GM18498 (cell line): Measurements from ENCODE around the gene CRISP3.
"Not testable (repeated sequence)": the region's sequence is repeated elsewhere in the genome, so short reads cannot be mapped to it uniquely, and the experiment has no call there.

Experiments
- ATAC-seq: cut with Tn5 transposase; IDR thresholded peaks from one replicate; pipeline ENCODE4 v1.9.1; 2021; ENCODE audit warnings: mild to moderate bottlenecking, moderate library complexity; ENCODE audit not compliant: unreplicated experiment

The CRISP3 gene

DNA sequence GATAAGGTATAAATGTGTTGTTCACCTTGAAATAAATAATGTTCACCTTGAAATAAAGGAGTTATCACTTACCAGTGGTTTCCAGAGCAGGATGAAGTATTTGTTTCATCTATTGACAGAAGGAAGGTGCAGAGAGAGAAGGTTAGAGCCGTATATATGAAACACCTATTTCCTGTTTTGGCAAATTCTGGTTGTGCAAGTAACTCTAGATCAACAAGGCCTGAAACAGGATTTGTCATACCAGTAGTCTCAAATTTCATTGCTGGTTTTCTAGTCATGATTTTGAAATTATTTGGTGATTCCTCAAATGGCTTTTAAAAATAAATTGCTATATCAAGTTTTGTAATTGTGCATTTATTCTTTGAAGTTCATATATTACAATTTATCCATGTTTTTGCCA, at the start of gene CRISP3:
CRISP3 (minus strand) TSS at position 130 of the 400 bp plus-strand sequence; CDS start at position 109, 21 bp downstream.
- ATAC-seq = no peak

DNA sequence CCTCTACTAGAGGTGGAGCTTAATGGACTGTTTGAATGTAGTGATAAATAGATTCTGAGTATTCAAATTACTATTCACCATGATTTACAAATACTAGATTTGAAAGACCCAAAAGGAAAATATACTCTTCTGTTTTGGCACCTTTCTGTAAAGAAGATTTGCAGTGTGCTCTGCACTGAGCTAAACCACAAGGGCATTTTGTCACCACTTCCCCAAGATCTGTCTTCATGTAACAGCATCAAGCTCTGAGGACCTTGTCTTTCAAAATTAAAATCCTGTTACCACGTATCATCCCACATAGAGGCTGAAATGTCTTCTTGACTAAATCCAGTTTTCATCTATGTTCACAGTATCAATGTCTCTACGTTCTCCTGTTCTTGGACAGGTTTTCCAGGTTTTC, 46.2 kb upstream of the CRISP3 start:
- no peak for ATAC-seq

DNA sequence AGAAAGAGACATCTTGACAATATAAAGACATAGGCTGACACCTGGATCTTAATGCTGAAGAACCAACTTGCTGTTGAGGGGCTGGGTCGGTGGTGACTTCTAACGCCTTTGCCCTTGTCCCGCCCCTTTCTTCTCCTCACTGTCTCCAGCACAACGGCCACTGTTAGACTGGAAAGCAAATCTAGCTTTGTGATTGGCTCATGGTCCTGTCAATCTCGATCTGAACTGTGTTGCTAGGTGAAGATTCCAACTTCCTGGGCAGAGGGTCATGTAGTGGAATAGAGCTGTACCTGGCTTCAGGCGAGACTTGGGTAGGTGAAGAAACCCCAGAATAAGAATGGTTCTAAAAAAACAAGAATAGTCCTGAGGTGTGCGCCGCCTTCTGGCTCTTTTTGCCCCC, 43.0 kb upstream of the CRISP3 start, which contains the start of gene PGK2:
PGK2 (minus strand) TSS at position 110 of the 400 bp plus-strand sequence; CDS start at position 12, 98 bp downstream.
- ATAC-seq = no peak

DNA sequence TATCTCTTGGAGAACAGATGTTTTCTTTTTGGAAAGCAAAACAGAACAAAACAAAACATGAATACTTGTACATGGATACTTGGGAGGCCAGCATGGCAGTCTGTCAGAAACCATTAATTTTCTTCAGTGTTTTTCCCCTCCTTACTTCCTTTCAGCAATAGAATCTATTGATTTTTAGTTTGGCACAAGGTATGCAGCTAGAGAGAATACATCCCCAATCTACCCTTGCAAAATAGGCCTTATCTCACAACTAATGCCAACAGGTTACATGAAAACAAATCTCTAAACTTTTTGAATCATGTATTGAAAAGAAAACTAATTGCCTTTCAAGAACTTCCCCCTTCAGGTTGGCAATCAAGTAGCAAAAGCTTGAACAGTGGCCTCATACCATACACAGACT, 40.1 kb upstream of the CRISP3 start:
- no peak for ATAC-seq

GRCh38 chr6:49782725-49783124, 38.5 kb upstream of the CRISP3 start:
- no peak for ATAC-seq

DNA sequence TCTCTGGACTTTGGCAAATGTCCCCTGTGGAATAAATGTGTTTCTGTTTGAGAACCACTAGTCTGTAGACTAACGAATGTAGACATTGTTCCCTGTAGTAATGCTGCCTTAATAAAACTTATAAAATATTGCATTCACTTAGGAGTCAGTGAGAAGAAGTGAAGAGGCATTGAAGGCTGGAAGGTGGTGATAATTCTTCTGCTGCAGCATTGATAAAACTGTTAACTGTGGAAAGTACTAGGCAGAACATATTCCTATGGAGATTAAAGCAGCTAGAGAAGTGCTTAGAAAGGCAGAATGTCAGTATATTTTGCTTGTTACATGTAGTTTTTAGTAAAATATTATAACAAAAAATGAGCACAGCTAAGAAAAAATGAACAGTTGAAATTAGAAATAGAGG, 38.1 kb upstream of the CRISP3 start:
- no peak for ATAC-seq

DNA sequence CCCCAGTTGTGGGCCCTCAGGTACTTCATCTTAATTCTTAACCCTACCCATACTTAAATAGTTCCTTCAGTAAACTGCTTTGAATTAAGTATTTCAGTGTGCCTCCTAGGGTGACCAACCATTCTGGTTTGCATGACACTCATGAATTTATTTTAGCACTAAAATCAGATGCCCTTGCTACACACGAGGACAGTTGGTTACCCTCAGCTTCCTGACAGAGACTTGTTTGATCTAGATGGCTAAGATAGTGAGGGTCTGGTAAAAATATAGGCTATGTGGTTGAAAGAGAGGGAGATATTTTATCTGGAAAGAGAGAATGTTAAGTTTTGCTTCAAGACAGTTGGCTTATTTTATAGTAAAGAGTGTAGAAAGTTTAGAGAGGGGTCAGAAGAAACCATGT, 32.3 kb upstream of the CRISP3 start:
- no peak for ATAC-seq

GRCh38 chr6:49775043-49775442, 30.9 kb upstream of the CRISP3 start:
- ATAC-seq = no peak

- ATAC-seq = no peak
Observed at GRCh38 chr6:49772285-49772684, 28.1 kb upstream of the CRISP3 start.

GRCh38 chr6:49766762-49767161, 22.6 kb upstream of the CRISP3 start:
- ATAC-seq = no peak

GRCh38 chr6:49764571-49765236, 20.5 kb upstream of the CRISP3 start:
- no peak for ATAC-seq

DNA sequence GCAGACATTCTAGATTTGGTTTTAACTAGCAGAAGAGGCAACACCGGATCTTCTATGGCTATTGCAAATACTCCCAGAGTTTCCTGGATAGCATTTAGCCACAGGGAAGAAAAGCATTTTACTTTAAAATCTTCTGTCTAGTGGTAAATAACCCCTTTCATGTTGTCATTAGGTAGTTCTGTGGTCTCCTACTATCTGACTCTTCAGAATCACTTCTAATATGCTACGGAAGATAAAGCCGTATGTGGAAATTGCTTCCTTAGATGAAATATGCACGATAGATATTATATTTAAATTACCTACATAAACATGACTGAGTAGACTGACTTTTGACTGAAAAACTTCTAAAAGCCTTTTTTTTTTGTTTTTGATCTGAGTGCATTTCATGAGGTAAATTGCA, 759 bp downstream of the CRISP3 start:
- no peak for ATAC-seq

DNA sequence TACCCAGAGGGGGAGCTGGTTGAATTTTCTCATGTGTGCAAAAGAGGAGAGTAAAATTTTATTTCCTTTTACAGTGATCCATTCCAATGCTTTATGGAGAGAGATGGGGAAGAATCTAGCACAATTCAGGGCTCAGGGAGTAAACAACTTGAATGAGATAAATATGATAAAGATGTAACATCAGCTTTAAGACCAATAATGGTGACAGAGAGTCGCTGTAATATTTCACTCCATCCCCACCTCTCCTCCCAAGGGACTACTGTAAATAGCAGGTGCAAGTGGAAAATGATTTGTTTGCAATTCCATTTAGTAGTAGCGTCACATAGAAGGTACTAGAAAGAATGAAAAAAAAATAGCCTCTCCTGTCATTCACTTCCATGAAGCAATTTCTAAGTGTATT, 4.8 kb downstream of the CRISP3 start:
- no peak for ATAC-seq

GRCh38 chr6:49736017-49736508, 8.1 kb downstream of the CRISP3 start:
- ATAC-seq = no peak

DNA sequence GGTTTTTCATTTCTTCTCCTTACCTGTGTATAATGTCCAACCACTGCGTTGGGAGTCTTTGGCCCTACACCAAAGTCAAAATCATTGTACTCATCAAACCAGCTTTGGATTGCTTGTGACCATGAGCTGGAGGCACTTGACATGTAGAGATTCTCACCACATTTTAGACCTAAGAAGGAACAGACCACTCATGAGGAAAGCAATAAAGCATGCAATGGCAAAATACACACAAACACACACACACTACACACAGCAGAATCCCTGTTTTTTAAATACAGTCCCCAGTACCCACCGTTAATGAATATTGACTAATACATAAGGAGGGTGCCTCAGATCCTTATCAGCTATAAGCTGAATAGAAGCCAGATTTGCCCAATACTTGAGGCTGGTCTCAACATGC, 10.5 kb downstream of the CRISP3 start:
- ATAC-seq = no peak

DNA sequence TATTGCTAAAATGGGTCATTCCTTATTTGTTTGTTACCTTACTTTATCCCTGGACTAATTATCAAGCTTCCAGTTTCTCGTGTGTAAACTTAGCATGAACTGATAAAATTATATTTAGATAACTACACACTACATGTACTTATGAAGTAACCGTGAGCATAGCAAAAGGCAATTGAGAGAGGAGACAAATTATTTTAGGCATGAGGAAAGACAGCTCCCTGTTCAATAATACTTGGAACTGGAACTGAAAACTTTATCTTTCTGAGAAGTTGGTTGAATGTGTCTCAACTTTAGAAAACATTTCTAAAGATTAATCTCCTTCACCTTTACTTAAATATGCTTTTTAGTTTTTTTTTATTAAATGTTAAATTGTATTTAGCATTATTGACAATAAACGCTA, 11.4 kb downstream of the CRISP3 start:
- no peak for ATAC-seq

- ATAC-seq = no peak
Observed at GRCh38 chr6:49730251-49730650, 13.9 kb downstream of the CRISP3 start.

GRCh38 chr6:49723917-49724316, 20.3 kb downstream of the CRISP3 start:
- ATAC-seq = not testable (repeated sequence)

GRCh38 chr6:49721297-49721696, 22.9 kb downstream of the CRISP3 start:
- no peak for ATAC-seq

DNA sequence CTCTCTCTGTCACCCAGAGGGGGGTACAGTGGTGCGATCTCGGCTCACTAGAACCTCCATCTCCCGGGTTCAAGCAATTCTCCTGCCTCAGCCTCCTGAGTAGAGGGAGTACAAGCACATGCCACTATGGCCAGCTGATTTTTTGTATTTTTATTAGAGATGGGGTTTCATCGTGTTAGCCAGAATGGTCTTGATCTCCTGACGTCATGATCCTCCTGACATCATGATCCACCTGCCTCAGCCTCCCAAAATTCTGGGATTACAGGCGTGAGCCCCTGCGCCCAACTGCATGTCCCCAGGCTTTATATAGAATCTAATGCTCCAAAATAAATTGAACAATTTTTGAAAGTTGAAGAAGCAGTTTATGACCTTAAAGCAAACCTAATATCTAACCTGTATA, 23.8 kb downstream of the CRISP3 start:
- no peak for ATAC-seq

DNA sequence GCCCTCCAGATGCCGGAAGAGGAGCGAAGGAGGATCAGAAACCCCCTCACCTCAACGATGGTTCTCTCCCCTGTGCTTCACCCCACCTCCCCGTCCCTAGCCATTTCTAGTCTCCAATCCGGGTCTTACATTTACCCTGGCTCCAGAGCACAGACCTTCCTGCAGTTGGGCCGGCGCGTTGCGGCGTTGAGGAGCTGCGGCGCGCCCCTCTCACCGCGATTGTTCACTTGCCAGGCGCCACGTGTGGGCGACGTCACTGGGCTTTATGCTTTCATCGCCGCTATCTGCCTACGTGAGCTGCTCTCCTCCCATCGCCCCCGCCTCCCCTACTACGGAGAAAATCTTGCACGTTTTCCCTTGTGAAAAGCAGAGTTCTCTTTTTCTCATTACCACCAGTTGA, 30.8 kb downstream of the CRISP3 start, which contains the start of gene CRISP2:
CRISP2 (minus strand) TSS at position 198 of the 400 bp plus-strand sequence. CDS start 4,347 bp downstream, outside the sequence.
- no peak for ATAC-seq

DNA sequence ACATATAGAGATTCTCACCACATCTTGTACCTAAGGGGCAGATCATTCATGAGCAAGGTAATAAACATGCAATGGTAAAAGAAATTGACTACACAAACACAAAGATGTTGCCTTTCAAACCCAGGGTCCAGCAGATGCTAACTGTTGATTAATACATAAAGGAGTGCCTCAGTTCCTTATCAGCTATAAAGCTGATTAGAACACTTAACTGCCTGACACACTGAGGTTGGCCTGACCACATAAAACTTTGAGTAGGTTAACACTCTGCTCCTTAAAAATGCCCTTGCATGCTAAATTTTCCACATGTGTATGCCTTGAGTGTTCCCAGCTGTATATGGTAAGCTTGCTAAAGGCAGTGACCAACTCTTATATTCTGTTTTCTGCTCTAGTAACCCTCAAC, 45.7 kb downstream of the CRISP3 start:
- ATAC-seq = no peak

DNA sequence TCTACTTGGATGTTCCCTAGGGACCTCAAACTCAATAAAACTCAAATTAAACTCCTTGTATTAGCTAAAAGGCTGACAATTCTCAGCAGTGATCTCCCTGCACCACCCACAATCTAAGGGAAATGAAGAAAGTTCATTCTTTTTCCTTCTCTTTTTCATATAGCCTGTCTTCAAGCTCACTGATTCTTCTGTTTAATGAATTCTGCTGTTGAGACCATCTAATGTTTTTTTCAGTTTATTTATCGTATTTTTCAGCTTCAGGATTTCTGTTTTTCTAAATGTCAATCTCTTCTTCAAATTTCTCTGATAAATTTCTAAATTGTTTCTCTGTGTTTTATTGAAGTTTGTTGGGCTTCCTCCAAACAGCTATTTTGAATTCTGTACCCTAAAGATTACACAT, 50.7 kb downstream of the CRISP3 start:
- no peak for ATAC-seq
